ENCODE measurements around the gene SMIM12.
"Not testable (repeated sequence)": the region's sequence is repeated elsewhere in the genome, so short reads cannot be mapped to it uniquely, and the experiment has no call there.

The SMIM12 gene

GRCh38 chr1:34842073-34842472, 17.5 kb downstream of the SMIM12 start:
- DNase-seq: no peak

GRCh38 chr1:34840426-34840825, 19.1 kb downstream of the SMIM12 start:
- no peak for DNase-seq

- no peak for DNase-seq
Observed at GRCh38 chr1:34839526-34840305, 19.8 kb downstream of the SMIM12 start.

GRCh38 chr1:34833711-34834110, 25.8 kb downstream of the SMIM12 start:
- no peak for DNase-seq

GRCh38 chr1:34831721-34832246, 27.8 kb downstream of the SMIM12 start:
- DNase-seq: no peak

- no peak for DNase-seq
Observed at GRCh38 chr1:34829250-34829649, 30.3 kb downstream of the SMIM12 start.

- no peak for DNase-seq
Observed at GRCh38 chr1:34828611-34829010, 30.9 kb downstream of the SMIM12 start.

- DNase-seq: no peak
Observed at GRCh38 chr1:34827341-34827941, 32.1 kb downstream of the SMIM12 start.

- DNase-seq: no peak
Observed at GRCh38 chr1:34825455-34826091, 34.0 kb downstream of the SMIM12 start.

- no peak for DNase-seq
Observed at GRCh38 chr1:34824817-34825454, 34.6 kb downstream of the SMIM12 start.

- DNase-seq: no peak
Observed at GRCh38 chr1:34822202-34822601, 37.3 kb downstream of the SMIM12 start.

- DNase-seq: not testable (repeated sequence)
Observed at GRCh38 chr1:34818862-34819261, 40.7 kb downstream of the SMIM12 start.

- DNase-seq: no peak
Observed at GRCh38 chr1:34816778-34817177, 42.8 kb downstream of the SMIM12 start.

GRCh38 chr1:34816332-34816731, 43.2 kb downstream of the SMIM12 start:
- no peak for DNase-seq

GRCh38 chr1:34810781-34811180, 48.8 kb downstream of the SMIM12 start:
- not testable (repeated sequence) for DNase-seq

- DNase-seq: no peak
Observed at GRCh38 chr1:34808051-34808810, 51.3 kb downstream of the SMIM12 start.

GRCh38 chr1:34806396-34806795, 53.2 kb downstream of the SMIM12 start:
- no peak for DNase-seq

- DNase-seq: no peak
Observed at GRCh38 chr1:34803770-34804169, 55.8 kb downstream of the SMIM12 start.
